ENCODE results near the gene TMEM59L. TPM values are rescaled to one million over a fixed set of nuclear protein-coding genes. Genes with fewer than 3 reads are reported as not detected.

TMEM59L gene
- total and polyA plus RNA-seq, 2 donors (not counting 1 experiment from before 2014, with no cell fraction given): 0.14 to 0.33 TPM

- Histone ChIP-seq H3K79me2 (ENCODE audit: control insufficient read depth, insufficient read depth, low read length) (no peaks in the 10 kb centered on the region), H3K27me3 (ENCODE audit: control insufficient read depth, insufficient read depth, low read length) (peaks cover 3% of the 10 kb centered on the region), H3K9ac (ENCODE audit: insufficient read depth, low read length) (peak overlapping the region; percentile 52), H3K9me3 (ENCODE audit: control insufficient read depth, insufficient read depth, low read depth, low read length) (no peaks in the 10 kb centered on the region), H3K36me3 (ENCODE audit: control insufficient read depth, insufficient read depth, low read length) (no peaks in the 10 kb centered on the region), H3K4me1 (ENCODE audit: control insufficient read depth, extremely low read depth, insufficient read depth, low read length) (peaks cover 38% of the 10 kb centered on the region), H3K4me3 (replicated peaks in 1 of 4; ENCODE audit: control extremely low read depth in 1 of 4, insufficient read depth in 1 of 4, low read depth in 3 of 4, low read length in 4 of 4) (no peak overlapping the region), H4K20me1 (ENCODE audit: control insufficient read depth, extremely low read depth, insufficient read depth, low read length) (no peaks in the 10 kb centered on the region), H3K4me2 (ENCODE audit: extremely low read depth, insufficient read depth, low read length) (peak overlapping the region; percentile 37), H2AFZ (ENCODE audit: low read length) (no peak overlapping the region), H3K27ac (ENCODE audit: insufficient read depth, low read length) (peak overlapping the region; percentile 58)
- peak; percentile 47 to 82 for DNase-seq (ENCODE audit: low read depth in 2 of 2)
- TF ChIP-seq, protein P1, sequence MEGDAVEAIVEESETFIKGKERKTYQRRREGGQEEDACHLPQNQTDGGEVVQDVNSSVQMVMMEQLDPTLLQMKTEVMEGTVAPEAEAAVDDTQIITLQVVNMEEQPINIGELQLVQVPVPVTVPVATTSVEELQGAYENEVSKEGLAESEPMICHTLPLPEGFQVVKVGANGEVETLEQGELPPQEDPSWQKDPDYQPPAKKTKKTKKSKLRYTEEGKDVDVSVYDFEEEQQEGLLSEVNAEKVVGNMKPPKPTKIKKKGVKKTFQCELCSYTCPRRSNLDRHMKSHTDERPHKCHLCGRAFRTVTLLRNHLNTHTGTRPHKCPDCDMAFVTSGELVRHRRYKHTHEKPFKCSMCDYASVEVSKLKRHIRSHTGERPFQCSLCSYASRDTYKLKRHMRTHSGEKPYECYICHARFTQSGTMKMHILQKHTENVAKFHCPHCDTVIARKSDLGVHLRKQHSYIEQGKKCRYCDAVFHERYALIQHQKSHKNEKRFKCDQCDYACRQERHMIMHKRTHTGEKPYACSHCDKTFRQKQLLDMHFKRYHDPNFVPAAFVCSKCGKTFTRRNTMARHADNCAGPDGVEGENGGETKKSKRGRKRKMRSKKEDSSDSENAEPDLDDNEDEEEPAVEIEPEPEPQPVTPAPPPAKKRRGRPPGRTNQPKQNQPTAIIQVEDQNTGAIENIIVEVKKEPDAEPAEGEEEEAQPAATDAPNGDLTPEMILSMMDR (conservative IDR thresholded peaks at IDR 0.05 in 1 of 2, IDR thresholded peaks at IDR 0.05 in 1 of 2; ENCODE audit: low read depth in 1 of 2, low read length in 2 of 2): no peak
- no peak for TF ChIP-seq EZH2 (IDR thresholded peaks at IDR 0.05; ENCODE audit: low read length, missing control alignments)
Measured at GRCh38 chr19:18660051-18660910, 47.6 kb downstream of the TMEM59L start.

GRCh38 chr19:18660939-18661670, 48.4 kb downstream of the TMEM59L start:
- H3K4me2 ChIP-seq (ENCODE audit: extremely low read depth, insufficient read depth, low read length): no peak overlapping the region
- peaks cover 38% of the 10 kb centered on the region for H3K4me1 ChIP-seq (ENCODE audit: control insufficient read depth, extremely low read depth, insufficient read depth, low read length)

More at GRCh38 chr19:18660939-18661670, 48.4 kb downstream of the TMEM59L start:
- Histone ChIP-seq H3K9ac (ENCODE audit: insufficient read depth, low read length) (peak overlapping the region; percentile 52), H4K20me1 (ENCODE audit: control insufficient read depth, extremely low read depth, insufficient read depth, low read length) (no peaks in the 10 kb centered on the region), H3K4me3 (replicated peaks in 1 of 4; ENCODE audit: control extremely low read depth in 1 of 4, insufficient read depth in 1 of 4, low read depth in 3 of 4, low read length in 4 of 4) (no peak overlapping the region), H3K27me3 (ENCODE audit: control insufficient read depth, insufficient read depth, low read length) (peaks cover 3% of the 10 kb centered on the region), H3K27ac (ENCODE audit: insufficient read depth, low read length) (peak overlapping the region; percentile 58), H3K36me3 (ENCODE audit: control insufficient read depth, insufficient read depth, low read length) (no peaks in the 10 kb centered on the region), H2AFZ (ENCODE audit: low read length) (no peak overlapping the region), H3K9me3 (ENCODE audit: control insufficient read depth, insufficient read depth, low read depth, low read length) (no peaks in the 10 kb centered on the region), H3K79me2 (ENCODE audit: control insufficient read depth, insufficient read depth, low read length) (no peaks in the 10 kb centered on the region)
- TF ChIP-seq, protein P1 (conservative IDR thresholded peaks at IDR 0.05 in 1 of 2, IDR thresholded peaks at IDR 0.05 in 1 of 2; ENCODE audit: low read depth in 1 of 2, low read length in 2 of 2): no peak
- TF ChIP-seq EZH2 (IDR thresholded peaks at IDR 0.05; ENCODE audit: low read length, missing control alignments): no peak
- DNase-seq (ENCODE audit: low read depth in 2 of 2): no peak

Measured in fibroblast of lung (primary cell).